Measurements from ENCODE around the gene RASA3.

Gene RASA3

DNA sequence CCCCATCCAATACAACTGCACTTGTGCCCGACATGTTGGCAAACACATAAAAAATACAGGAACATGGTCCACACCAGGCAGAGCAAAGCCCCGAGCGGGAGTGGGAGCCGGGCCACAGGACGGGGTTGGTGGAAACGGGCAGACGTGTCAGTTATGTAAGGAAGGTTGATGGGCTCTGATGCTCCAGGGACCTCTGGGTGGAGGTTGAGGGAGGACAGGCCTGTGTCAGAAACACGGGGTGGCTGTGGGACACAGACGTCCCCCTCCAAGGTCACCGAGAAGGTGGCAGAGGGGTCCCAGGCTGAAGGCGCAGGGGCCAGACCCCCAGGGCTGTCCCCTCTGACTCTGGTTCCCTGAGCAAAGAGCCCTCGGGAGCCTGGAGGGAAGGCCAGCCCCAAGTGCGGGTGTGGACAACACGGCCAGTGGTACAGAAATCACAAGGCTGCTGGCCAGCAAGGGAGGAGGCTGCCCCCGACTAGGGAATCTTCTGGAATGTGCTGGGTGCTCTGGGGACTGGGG, 127.2 kb downstream of the RASA3 start:
- TF ChIP-seq, protein P1, sequence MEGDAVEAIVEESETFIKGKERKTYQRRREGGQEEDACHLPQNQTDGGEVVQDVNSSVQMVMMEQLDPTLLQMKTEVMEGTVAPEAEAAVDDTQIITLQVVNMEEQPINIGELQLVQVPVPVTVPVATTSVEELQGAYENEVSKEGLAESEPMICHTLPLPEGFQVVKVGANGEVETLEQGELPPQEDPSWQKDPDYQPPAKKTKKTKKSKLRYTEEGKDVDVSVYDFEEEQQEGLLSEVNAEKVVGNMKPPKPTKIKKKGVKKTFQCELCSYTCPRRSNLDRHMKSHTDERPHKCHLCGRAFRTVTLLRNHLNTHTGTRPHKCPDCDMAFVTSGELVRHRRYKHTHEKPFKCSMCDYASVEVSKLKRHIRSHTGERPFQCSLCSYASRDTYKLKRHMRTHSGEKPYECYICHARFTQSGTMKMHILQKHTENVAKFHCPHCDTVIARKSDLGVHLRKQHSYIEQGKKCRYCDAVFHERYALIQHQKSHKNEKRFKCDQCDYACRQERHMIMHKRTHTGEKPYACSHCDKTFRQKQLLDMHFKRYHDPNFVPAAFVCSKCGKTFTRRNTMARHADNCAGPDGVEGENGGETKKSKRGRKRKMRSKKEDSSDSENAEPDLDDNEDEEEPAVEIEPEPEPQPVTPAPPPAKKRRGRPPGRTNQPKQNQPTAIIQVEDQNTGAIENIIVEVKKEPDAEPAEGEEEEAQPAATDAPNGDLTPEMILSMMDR (IDR thresholded peaks at IDR 0.05; ENCODE audit: low read depth, low read length): no peak

GRCh38 chr13:114004420-114005205, 127.8 kb downstream of the RASA3 start:
- TF ChIP-seq, protein P1 (IDR thresholded peaks at IDR 0.05; ENCODE audit: low read depth, low read length): no peak

More for the DNA sequence above, 127.2 kb downstream of the RASA3 start:
- DNase-seq (ENCODE audit: extremely low read depth, low read depth): no peak

GRCh38 chr13:114002771-114003321, 129.6 kb downstream of the RASA3 start:
- TF ChIP-seq, protein P1 (IDR thresholded peaks at IDR 0.05; ENCODE audit: low read depth, low read length): no peak

More at GRCh38 chr13:114004420-114005205, 127.8 kb downstream of the RASA3 start:
- DNase-seq (ENCODE audit: extremely low read depth, low read depth): no peak

DNA sequence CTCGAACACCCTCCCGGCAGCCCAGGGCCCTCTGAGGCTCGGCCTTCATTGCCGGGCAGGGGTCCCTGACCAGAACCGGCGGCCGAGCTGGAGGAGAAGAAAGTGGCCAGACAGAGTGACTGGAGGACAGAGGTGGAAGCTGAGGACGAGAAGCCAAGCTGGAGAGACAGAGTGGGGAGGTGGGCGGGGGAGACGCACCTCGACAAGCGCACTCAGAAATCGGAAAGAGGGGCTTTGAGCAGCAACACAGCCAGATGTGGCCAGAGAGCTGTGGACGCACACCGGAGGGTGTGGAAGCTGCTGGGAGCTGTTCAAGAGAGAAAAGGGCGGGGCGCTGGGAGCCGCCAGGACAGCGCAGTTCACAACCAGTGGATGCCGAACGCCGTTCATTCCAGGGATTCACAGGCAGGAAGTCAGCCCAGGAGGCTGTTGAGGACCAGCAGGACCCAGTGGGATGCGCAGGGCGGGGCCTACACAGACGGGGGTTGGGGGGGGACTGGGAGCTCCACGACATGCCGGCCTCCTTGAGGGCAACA, 130.3 kb downstream of the RASA3 start:
- no peak for DNase-seq (ENCODE audit: extremely low read depth, low read depth)
- TF ChIP-seq, protein P1 (IDR thresholded peaks at IDR 0.05; ENCODE audit: low read depth, low read length): no peak

More at GRCh38 chr13:114002771-114003321, 129.6 kb downstream of the RASA3 start:
- no peak for DNase-seq (ENCODE audit: extremely low read depth, low read depth)

DNA sequence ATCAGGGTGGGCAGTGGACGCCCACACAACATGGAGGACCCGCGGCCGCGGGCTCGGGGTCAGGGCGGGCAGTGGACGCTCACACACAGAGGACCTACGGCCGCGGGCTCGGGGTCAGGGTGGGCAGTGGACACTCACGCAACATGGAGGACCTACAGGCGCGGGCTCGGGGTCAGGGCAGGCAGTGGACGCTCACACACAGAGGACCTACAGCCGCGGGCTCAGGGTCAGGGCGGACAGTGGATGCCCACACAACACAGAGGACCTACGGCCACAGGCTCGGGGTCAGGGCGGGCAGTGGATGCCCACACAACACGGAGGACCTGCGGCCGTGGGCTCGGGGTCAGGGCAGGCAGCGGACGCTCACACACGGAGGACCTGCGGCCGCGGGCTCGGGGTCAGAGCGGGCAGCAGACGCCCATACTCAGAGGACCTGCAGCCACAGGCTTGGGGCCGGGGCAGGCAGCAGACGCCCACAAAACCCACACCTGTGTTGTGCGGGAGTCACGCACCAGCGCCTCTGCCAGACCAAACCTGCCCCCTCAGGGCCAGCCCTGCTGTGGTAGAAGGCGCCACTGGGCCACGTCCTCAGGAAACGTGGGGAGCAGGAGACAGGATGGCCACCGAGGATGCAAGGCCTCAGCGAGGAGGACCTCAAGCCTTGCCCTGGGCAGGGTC, 131.0 kb downstream of the RASA3 start:
- TF ChIP-seq, protein P1 (IDR thresholded peaks at IDR 0.05; ENCODE audit: low read depth, low read length): no peak
- DNase-seq (ENCODE audit: extremely low read depth, low read depth): no peak

DNA sequence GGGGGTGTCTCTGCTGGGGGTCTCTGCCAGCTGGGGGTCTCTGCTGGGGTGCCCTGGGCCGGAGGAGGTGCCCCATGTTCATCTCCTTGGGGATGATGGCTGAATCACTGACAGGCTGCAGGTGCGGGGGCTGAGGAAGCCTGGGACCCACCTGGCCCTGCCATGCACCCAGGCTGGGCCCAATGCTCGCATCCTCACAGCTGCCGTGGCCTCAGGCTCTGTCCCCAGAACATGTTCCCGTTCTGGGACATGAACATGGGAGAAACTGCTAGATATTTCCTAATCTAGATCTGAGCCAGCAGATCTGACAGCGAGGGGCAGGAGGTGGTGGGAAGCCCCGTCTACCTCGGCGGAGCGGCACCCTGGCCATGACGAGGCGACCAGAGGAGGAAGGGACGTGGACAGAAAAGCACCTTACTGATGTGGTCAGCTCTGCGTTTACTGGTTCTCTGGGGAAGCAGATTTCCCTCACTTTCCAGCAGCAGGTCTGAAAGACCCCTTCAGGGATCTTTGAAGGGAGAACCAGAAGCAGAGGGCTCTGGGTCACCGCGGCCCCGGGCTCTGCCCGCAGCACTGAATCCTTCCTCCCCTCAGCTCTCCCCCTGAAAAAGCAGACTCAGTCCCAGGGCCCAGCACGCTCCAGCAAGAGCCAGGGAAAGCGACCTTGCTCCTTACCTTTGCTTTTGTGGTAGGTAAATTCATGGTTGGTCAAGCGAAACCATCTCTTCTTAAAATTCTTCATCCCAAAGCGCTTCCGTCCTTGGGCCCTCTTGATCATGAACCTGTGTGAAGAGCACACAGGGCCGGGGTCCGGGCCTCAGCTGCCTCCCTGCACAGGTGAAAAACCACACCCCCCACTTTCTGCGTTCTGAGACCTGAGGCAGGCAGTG, 132.0 kb downstream of the RASA3 start:
- no peak for DNase-seq (ENCODE audit: extremely low read depth, low read depth)
- TF ChIP-seq, protein P1 (IDR thresholded peaks at IDR 0.05; ENCODE audit: low read depth, low read length): no peak

All from AG09319 (cell line).